Measurements from ENCODE around the gene DRC3. TPM values are rescaled to one million over a fixed set of nuclear protein-coding genes. Genes with fewer than 3 reads are reported as not detected.

DRC3 gene
- total and polyA plus RNA-seq, 2 donors (not counting 3 experiments of a cell fraction or from before 2014, with no cell fraction given), result 1.6 to 2.9 TPM

DNA sequence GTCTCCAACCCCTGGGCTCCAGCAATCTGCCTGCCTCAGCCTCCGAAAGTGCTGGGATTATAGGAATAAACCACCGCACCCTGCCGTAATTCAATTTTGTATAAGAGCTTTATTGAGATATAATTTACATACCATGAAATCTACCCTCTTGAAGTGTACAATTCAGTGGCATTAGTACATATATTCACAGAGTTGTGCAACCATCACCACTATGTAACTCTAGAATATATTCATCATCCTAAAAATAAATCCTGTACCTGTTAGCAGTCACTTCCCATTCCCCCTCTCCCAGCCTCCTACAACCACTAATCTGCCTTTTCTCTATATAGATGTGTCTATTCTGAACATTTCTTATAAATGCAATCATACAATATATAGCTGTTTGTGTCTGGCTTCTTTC, 26.6 kb upstream of the DRC3 start:
- no peaks in the 10 kb centered on the region for H3K9me1 ChIP-seq (replicated peaks; ENCODE audit: control insufficient read depth, extremely low read depth, insufficient read depth, low read length)
- peaks cover 34% of the 10 kb centered on the region for H3K4me1 ChIP-seq (ENCODE audit: control insufficient read depth, extremely low read depth, insufficient read depth, low read length)
- no peak for TF ChIP-seq CTCF (IDR thresholded peaks at IDR 0.05; ENCODE audit: extremely low read depth in 1 of 2, insufficient read depth in 1 of 2, low read depth in 1 of 2, low read length in 2 of 2)
- POLR2A ChIA-PET, result no interaction called here
- peaks cover 6% of the 10 kb centered on the region for H3K79me2 ChIP-seq (ENCODE audit: control insufficient read depth, insufficient read depth, low read length)
- no peak overlapping the region for H2AFZ ChIP-seq (ENCODE audit: low read depth, low read length)
- intact Hi-C loops (cut with micrococcal nuclease), result no loop called here
- DNase-seq (ENCODE audit: low read depth, low spot score) (no peak), FAIRE-seq (no peak)
- H4K20me1 ChIP-seq (replicated peaks; ENCODE audit: control insufficient read depth, extremely low read depth, insufficient read depth, low read length), result no peaks in the 10 kb centered on the region
- no peak overlapping the region for H3K27ac ChIP-seq (ENCODE audit: insufficient read depth, low read depth, low read length)
- CTCF ChIA-PET, result interaction anchor here (1.2 to 2.5 kb wide), 4 partner anchors 11 to 27 kb away, joined by 4 to 11 read pairs (median 8); no protein-coding TSS in a partner anchor
- no peak overlapping the region for H3K4me3 ChIP-seq (replicated peaks in 1 of 3; ENCODE audit: insufficient read depth in 1 of 3, low read depth in 1 of 3, low read length in 3 of 3)
- H3K36me3 ChIP-seq (ENCODE audit: control insufficient read depth in 2 of 2, extremely low read depth in 1 of 2, insufficient read depth in 2 of 2, low read length in 2 of 2), result no peaks in the 10 kb centered on the region
- no peak overlapping the region for H3K4me2 ChIP-seq (ENCODE audit: insufficient read depth, low read length)
- H3K27me3 ChIP-seq (ENCODE audit: control insufficient read depth in 2 of 2, insufficient read depth in 2 of 2, low read length in 2 of 2), result no peaks in the 10 kb centered on the region
- H3K9me3 ChIP-seq (replicated peaks; ENCODE audit: control insufficient read depth, insufficient read depth, low read length), result no peaks in the 10 kb centered on the region
- dilution Hi-C loops (cut with MboI; ENCODE audit: extremely low pct_ligation_motif_present, low sequenced_read_pairs), result no loop called here
- no peak overlapping the region for H3K9ac ChIP-seq (replicated peaks; ENCODE audit: extremely low read depth, insufficient read depth, low read length)
- BruUV-seq (replicated peaks), result no TSS peak

DNA sequence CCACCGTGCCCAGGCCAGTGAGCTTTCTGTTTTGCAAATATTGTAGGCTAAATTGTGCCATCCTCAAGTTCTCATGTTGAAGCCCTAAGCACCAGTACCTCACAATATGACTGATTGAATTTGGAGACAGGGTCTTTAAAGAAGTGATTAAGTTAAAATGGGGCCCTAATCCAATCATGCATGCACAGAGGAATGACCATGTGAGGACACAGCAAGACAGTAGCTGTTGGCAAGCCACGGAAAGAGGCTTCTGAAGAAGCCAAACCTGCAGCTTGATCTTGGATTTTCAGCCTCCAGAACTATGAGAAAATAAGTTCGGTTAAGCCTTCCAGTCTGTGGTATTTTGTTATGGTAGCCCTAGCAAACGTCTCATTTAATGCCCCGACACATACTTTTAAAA, 25.4 kb upstream of the DRC3 start:
- H3K9me1 ChIP-seq (replicated peaks; ENCODE audit: control insufficient read depth, extremely low read depth, insufficient read depth, low read length), result no peaks in the 10 kb centered on the region
- H3K4me2 ChIP-seq (ENCODE audit: insufficient read depth, low read length), result no peak overlapping the region
- no peaks in the 10 kb centered on the region for H4K20me1 ChIP-seq (replicated peaks; ENCODE audit: control insufficient read depth, extremely low read depth, insufficient read depth, low read length)
- no peaks in the 10 kb centered on the region for H3K79me2 ChIP-seq (ENCODE audit: control insufficient read depth, insufficient read depth, low read length)
- H3K9me3 ChIP-seq (replicated peaks; ENCODE audit: control insufficient read depth, insufficient read depth, low read length), result no peaks in the 10 kb centered on the region
- peaks cover 22% of the 10 kb centered on the region for H3K4me1 ChIP-seq (ENCODE audit: control insufficient read depth, extremely low read depth, insufficient read depth, low read length)
- no peak overlapping the region for H3K4me3 ChIP-seq (replicated peaks in 1 of 3; ENCODE audit: insufficient read depth in 1 of 3, low read depth in 1 of 3, low read length in 3 of 3)
- FAIRE-seq (no peak), DNase-seq (ENCODE audit: low read depth, low spot score) (no peak)
- no TSS peak for BruUV-seq (replicated peaks)
- no peak overlapping the region for H2AFZ ChIP-seq (ENCODE audit: low read depth, low read length)
- H3K36me3 ChIP-seq (ENCODE audit: control insufficient read depth in 2 of 2, extremely low read depth in 1 of 2, insufficient read depth in 2 of 2, low read length in 2 of 2), result no peaks in the 10 kb centered on the region
- no peak overlapping the region for H3K9ac ChIP-seq (replicated peaks; ENCODE audit: extremely low read depth, insufficient read depth, low read length)
- ChIA-PET POLR2A (no interaction called here), CTCF (interaction anchor here (0.5 to 2.5 kb wide), 8 partner anchors 8 to 78 kb away, joined by 3 to 11 read pairs (median 4); no protein-coding TSS in a partner anchor)
- dilution Hi-C loops (cut with MboI; ENCODE audit: extremely low pct_ligation_motif_present, low sequenced_read_pairs) (no loop called here), intact Hi-C loops (cut with micrococcal nuclease) (no loop called here)
- H3K27ac ChIP-seq (ENCODE audit: insufficient read depth, low read depth, low read length), result no peak overlapping the region
- TF ChIP-seq POLR2AphosphoS5 (IDR thresholded peaks at IDR 0.05; ENCODE audit: insufficient read depth, low read depth, low read length) (no peak), POLR2A (IDR thresholded peaks at IDR 0.05; ENCODE audit: low read depth, low read length) (no peak), FOS (IDR thresholded peaks at IDR 0.05; ENCODE audit: borderline replicate concordance, insufficient read depth, low read length) (no peak), CTCF (IDR thresholded peaks at IDR 0.05; ENCODE audit: extremely low read depth in 1 of 2, insufficient read depth in 1 of 2, low read depth in 1 of 2, low read length in 2 of 2) (no peak), EZH2 (IDR thresholded peaks at IDR 0.05; ENCODE audit: borderline replicate concordance, low read depth, low read length, severe bottlenecking) (no peak), MYC (IDR thresholded peaks at IDR 0.05; ENCODE audit: low read depth, low read length) (no peak), JUN (IDR thresholded peaks at IDR 0.05; ENCODE audit: borderline replicate concordance, insufficient read depth, insufficient read length, low read depth) (no peak)
- H3K27me3 ChIP-seq (ENCODE audit: control insufficient read depth in 2 of 2, insufficient read depth in 2 of 2, low read length in 2 of 2), result no peaks in the 10 kb centered on the region
